ENCODE data around the gene AKAP13.

DNA sequence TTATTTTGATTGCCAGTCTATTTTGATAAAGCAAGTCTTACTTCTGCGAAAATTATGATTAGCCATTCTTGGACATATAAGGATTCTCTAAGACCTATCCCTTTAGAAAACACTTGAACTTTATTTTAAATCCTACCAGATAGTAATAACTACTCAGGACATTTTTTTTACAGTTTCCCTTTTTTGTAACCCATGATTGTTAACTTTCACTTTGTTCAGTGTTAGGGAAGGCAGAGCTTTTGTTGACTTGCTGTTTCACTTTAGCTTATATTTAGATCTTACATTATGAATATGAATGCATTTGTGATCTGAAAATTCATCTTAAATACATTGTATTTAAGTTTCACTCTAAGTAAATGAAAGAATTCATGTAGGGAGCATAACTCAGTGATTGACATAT, 167.0 kb downstream of the AKAP13 start:
- TF ChIP-seq CEBPB (IDR thresholded peaks at IDR 0.05) (no peak), TCF12 (IDR thresholded peaks at IDR 0.05; ENCODE audit: low read depth) (no peak), TEAD4 (IDR thresholded peaks at IDR 0.05) (no peak), ZBTB7A (IDR thresholded peaks at IDR 0.05; ENCODE audit: low read depth) (no peak), EP300 (IDR thresholded peaks at IDR 0.05; ENCODE audit: borderline replicate concordance) (no peak)
- TF ChIP-seq, protein P1, sequence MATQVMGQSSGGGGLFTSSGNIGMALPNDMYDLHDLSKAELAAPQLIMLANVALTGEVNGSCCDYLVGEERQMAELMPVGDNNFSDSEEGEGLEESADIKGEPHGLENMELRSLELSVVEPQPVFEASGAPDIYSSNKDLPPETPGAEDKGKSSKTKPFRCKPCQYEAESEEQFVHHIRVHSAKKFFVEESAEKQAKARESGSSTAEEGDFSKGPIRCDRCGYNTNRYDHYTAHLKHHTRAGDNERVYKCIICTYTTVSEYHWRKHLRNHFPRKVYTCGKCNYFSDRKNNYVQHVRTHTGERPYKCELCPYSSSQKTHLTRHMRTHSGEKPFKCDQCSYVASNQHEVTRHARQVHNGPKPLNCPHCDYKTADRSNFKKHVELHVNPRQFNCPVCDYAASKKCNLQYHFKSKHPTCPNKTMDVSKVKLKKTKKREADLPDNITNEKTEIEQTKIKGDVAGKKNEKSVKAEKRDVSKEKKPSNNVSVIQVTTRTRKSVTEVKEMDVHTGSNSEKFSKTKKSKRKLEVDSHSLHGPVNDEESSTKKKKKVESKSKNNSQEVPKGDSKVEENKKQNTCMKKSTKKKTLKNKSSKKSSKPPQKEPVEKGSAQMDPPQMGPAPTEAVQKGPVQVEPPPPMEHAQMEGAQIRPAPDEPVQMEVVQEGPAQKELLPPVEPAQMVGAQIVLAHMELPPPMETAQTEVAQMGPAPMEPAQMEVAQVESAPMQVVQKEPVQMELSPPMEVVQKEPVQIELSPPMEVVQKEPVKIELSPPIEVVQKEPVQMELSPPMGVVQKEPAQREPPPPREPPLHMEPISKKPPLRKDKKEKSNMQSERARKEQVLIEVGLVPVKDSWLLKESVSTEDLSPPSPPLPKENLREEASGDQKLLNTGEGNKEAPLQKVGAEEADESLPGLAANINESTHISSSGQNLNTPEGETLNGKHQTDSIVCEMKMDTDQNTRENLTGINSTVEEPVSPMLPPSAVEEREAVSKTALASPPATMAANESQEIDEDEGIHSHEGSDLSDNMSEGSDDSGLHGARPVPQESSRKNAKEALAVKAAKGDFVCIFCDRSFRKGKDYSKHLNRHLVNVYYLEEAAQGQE (IDR thresholded peaks at IDR 0.05; ENCODE audit: low read depth): no peak
